Fibroblast of mammary gland (primary cell): ENCODE measurements around the gene NDUFS3.
A peak's percentile ranks its signal among the peaks of the same experiment; 100 is the strongest.
"Not testable (repeated sequence)": the region's sequence is repeated elsewhere in the genome, so short reads cannot be mapped to it uniquely, and the experiment has no call there.

Experiments
- DNase-seq: peaks from one replicate; pipeline ENCODE4 v3.0.0-alpha.2; 2010; ENCODE audit warnings: low read depth
- H3K4me3 ChIP-seq: 2 replicates; pipeline ENCODE4 v1.5.1; 2011; ENCODE audit warnings: low read depth, mild to moderate bottlenecking, low read length, moderate library complexity; ENCODE audit not compliant: control insufficient read depth
- TF ChIP-seq, protein P1 (sequence below): conservative IDR thresholded peaks from 2 replicates; pipeline ENCODE4 v1.5.1; 2011; ENCODE audit warnings: low read depth, low read length, inconsistent platforms; ENCODE audit not compliant: control insufficient read depth, insufficient read depth

The NDUFS3 gene

DNA sequence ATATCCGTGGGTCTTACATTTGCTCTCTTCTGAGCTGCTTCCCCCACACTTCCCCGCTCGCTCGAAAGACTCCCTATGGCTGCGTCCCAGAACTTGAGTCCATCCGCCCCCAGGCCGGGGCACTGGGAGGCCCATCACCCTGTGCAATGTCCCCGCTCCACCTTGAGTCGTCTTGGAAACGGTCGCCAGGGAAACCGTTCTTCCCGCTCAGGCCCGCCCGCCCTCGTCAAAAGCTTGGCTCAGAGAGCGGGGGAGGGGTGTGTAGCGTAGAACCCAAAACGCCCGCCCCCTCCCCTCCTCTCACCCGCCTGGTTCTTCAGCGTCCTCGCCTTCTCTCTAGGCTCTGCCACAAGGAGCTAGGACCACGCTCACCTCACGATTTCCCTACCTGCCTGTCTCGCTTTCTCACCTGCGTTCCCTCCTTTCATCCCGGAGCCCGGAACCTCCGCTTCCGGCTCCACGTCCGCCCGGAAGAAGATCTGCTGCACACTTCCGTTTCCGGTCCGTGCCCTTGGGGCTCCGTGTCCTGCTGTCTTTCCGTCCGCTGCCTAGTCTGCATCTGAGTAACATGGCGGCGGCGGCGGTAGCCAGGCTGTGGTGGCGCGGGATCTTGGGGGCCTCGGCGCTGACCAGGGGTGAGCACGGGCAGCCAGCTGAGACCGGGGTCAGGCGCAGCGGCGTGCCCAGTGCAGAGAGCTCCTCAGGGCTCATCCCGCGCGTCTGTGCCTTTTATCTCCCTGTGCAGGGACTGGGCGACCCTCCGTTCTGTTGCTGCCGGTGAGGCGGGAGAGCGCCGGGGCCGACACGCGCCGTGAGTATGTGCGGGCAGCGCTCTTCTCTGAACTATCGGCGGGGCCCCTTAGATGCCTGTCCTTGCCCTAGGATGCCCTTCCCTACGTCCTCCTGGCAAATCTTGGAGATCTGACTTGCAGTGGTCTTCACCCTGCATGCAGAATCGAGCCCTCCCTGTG lies at the start of gene NDUFS3, which contains the start of gene KBTBD4:
Gene NDUFS3 (plus strand): TSS at position 551 of the 971 bp plus-strand sequence. CDS start 18 bp downstream, at position 569.
Gene KBTBD4 (minus strand): TSS at position 447 of the 971 bp plus-strand sequence. CDS start 19 bp downstream, at position 428.
- TF ChIP-seq, protein P1, sequence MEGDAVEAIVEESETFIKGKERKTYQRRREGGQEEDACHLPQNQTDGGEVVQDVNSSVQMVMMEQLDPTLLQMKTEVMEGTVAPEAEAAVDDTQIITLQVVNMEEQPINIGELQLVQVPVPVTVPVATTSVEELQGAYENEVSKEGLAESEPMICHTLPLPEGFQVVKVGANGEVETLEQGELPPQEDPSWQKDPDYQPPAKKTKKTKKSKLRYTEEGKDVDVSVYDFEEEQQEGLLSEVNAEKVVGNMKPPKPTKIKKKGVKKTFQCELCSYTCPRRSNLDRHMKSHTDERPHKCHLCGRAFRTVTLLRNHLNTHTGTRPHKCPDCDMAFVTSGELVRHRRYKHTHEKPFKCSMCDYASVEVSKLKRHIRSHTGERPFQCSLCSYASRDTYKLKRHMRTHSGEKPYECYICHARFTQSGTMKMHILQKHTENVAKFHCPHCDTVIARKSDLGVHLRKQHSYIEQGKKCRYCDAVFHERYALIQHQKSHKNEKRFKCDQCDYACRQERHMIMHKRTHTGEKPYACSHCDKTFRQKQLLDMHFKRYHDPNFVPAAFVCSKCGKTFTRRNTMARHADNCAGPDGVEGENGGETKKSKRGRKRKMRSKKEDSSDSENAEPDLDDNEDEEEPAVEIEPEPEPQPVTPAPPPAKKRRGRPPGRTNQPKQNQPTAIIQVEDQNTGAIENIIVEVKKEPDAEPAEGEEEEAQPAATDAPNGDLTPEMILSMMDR = no peak
- peak within 1 kb of the TSS; percentile 96 for H3K4me3 ChIP-seq
- DNase-seq = peak; percentile 90

DNA sequence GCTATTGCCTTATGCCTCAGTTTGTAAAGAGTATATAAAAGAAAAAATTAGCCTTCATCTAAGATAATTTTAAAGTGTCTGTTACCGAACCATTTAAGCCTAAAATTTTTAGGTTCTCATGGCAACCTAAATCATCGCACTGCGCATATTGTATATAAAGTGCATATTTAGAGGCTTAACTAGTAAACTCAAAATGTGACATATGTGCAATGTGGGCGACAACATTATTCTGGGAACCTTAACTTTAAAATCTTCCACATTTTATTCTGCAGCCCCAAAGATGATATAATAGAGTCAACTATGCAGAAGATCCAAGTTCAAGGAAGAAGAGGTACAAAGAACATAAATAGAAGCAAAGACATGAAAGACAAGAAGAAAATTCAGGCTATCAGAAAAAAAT lies 48.9 kb upstream of the NDUFS3 start:
- H3K4me3 ChIP-seq = no peak overlapping the region
- TF ChIP-seq, protein P1 = no peak
- no peak for DNase-seq

DNA sequence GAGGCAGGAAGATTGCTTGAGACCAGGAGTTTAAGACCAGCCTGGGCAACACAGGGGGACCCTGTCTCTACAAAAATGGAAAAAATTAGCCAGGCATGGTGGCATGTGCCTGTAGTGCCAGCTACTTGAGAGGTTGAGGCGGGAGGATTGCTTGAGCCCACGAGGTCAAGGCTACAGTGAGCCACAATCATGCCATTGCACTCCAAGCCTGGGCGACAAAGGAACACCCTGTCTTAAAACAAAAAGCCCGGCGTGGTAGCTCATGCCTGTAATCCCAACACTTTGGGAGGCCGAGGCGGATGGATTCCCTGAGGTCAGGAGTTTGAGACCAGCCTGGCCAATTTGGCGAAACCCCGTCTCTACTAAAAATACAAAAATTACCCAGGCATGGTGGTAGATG lies 48.2 kb upstream of the NDUFS3 start:
- H3K4me3 ChIP-seq, DNase-seq: not testable (repeated sequence)

DNA sequence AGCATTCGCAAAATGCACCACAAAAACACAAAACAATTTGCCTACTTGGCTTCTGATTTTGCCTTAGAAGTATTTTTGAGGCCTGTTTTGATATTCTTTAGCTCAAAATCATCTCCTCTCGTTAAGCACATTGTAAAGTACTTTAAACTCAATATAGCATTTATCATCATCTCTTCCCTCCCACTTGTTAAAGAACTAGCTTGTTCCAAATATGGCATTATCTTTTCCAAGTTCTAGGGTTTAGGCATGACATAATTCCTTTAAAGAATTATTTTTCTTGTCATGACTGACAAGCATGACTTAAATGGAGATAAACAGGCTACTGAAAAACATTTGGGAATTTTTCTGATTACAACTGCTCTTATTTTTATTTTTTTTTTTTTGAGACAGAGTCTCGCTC lies 47.2 kb upstream of the NDUFS3 start:
- TF ChIP-seq, protein P1 = no peak
- DNase-seq = no peak

DNA sequence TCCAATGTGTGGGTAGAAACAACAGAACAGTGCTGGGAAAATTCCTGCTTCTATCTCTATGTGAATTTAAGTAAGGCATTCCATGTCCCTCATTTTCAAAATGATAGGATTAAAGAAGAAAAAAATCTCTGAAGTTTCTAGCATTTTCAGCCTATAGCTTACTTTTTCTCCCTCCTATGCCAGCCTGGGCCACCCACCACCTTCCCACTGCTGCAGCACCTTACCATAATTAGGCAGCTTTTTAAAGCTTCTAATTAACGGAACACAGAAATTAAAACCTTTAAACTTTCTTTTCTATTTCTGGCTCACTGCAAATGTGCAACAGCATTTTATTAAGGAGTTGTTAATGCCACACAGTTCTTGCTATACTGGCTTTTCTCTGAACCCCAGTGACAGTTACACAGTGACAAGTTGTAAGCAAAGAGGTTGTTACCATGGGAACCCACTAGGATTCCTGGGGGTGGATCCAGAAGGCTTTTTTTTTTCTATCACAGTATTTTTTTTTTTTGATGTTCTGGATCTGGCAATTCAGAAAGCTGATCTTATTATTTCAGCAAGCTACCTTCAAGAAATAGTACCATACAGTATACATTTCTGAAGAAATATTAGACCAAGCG lies 46.2 kb upstream of the NDUFS3 start:
- TF ChIP-seq, protein P1 = no peak
- no peak for DNase-seq
- H3K4me3 ChIP-seq = no peak overlapping the region

More for the DNA sequence above, 47.2 kb upstream of the NDUFS3 start:
- no peak overlapping the region for H3K4me3 ChIP-seq

DNA sequence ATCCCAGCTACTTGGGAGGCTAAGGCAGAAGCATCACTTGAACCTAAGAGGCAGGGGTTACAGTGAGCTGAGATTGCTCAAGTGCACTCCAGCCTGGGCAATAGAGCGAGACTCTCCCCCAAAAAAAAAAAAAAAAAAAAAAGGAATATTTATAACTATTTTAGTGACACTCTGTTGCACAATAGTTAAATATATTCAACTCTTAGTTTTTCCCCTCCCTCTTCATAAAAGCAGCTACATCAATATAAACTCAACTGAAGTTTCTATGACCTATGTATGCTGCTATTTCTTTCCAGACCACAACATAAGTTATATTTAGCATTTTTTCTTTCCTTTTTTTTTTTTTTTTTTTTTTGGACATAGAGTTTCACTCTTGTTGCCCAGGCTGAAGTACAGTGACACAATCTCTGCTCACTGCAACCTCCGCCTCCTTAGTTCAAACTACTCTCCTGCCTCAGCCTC lies 45.2 kb upstream of the NDUFS3 start:
- TF ChIP-seq, protein P1 = no peak
- DNase-seq = peak; percentile 81
- H3K4me3 ChIP-seq = no peak overlapping the region
